Activated T-cell treated with anti-CD3 and anti-CD28 coated beads for 4 hours (primary cell): ENCODE results near the gene SGMS2.
"Not testable (repeated sequence)": the region's sequence is repeated elsewhere in the genome, so short reads cannot be mapped to it uniquely, and the experiment has no call there.

ENCODE experiments used
- DNase-seq: peaks from one replicate; pipeline ENCODE4 v3.0.0-alpha.2; 2020

The SGMS2 gene

GRCh38 chr4:107870916-107871786 lies 46.4 kb downstream of the SGMS2 start:
- no peak for DNase-seq

- no peak for DNase-seq
Observed at GRCh38 chr4:107874024-107874423, 49.3 kb downstream of the SGMS2 start.

DNA sequence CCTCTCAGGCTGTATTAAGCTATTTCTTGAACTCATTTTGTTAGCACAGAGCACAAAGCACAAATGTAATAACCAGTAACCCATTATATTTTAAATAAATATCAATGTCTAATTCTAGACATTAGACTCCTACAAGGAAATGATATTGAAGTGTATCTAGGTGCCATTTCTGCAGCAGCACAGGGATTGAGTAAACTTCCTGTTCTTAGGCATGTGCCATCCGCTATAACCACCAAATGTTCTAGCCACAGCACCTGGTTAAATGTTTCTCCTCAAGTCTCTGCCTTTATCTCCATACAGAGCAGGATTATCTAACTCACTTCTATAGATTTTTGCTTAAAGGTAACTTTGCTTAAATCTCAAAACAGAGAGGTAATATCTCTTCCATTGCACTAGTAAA lies 51.4 kb downstream of the SGMS2 start:
- DNase-seq = no peak

GRCh38 chr4:107877361-107877760 lies 52.6 kb downstream of the SGMS2 start:
- DNase-seq = no peak

GRCh38 chr4:107885865-107886264 lies 61.1 kb downstream of the SGMS2 start:
- DNase-seq = no peak

DNA sequence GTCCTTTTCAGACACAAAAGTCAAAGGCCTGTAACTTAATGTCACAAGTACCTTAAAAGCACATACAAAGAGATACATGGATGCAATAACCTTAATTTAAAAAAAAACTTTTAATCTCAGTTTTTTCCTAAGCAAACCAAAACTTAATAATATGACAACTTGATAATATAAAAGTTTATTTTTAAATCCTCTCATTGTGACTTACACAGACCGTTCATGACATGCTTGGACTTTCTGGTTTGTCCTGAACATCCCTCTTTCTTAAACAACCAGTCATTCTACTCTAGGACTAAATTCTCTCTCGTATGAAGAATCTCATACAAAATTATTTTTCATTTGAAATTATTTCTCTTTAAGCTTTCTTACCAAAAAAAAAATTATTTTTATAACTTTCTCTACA lies 63.5 kb downstream of the SGMS2 start:
- no peak for DNase-seq

DNA sequence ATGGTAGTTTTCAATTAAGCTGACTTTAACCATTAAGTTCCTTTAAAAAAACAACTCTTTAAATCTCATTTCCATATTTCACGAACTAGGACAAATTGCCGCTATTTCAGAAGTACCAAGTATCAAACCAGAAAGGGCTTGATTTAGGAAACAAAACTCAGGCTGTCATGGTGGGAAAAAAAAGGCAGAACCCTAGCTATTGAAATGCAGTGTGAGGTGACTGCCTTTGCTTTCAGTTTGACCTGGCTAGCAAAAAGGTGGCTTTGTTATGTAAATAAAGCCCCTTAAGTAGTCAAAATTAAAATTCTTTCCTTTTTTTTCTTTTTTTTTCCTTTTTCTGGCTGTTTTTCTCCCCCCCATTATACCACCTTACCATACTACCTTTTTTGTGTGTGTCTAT lies 66.0 kb downstream of the SGMS2 start:
- no peak for DNase-seq

DNA sequence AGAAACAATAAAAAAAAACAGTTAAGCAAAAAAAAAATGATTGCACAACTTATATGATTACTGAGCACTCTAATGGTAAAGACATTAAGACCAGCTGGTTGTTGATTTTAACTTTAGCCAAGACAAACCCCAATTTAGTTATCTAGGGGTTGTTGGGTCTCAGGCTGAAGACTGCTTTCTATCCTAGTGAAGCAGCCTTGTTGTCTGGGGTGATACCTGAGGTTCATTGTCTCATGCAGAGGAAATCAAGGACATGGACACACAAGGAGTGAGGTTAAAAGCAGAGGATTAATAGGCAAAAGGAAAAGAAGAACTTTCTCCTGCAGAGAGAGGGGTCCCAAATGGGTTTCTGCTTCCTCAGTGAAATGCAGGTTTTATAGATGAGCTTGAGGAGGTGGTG lies 66.6 kb downstream of the SGMS2 start:
- no peak for DNase-seq

- no peak for DNase-seq
Observed at GRCh38 chr4:107893171-107894137, 68.7 kb downstream of the SGMS2 start.

DNA sequence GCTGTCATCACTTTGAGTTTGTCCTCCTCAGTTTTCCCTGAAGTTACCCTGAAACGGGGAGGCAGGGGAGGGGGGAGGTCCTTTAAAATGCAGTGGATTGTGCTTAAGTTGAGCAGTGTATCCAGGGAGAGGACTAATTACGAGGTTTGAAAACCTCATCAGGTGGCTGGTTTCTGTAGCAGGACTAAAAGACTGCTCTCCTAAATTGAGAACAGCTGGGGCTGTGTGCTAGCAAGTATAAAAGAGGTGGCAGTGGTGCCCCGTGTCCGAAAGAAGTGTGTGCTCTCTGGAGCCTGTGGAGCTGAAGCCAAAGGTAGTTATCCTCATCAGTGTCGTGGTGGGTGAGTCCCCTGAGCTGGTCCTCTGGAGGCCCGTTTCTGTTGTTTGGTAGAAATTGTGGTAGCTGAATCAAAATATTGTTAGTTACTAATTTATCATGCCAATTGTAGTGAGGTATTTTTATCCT lies 69.4 kb downstream of the SGMS2 start:
- DNase-seq = no peak

GRCh38 chr4:107896158-107896645 lies 71.5 kb downstream of the SGMS2 start:
- DNase-seq = no peak

DNA sequence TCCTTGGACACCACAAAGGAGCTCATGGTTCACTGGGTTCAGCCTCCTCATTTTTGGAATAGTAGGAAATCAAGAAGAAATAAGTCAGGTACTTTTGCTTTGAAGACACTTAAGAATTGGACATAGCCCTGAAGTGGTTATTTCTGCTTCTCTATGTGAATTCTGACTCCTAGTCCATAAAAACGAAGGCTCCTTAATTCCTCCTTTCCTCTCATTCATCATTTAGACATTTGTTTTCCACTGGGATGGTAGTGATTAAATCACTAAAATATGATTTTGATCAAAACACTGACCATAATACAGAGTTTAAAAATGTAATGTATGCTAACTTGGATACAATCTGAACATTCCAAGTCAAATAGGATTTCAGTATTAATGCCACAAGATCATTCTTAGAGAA lies 71.9 kb downstream of the SGMS2 start:
- no peak for DNase-seq

DNA sequence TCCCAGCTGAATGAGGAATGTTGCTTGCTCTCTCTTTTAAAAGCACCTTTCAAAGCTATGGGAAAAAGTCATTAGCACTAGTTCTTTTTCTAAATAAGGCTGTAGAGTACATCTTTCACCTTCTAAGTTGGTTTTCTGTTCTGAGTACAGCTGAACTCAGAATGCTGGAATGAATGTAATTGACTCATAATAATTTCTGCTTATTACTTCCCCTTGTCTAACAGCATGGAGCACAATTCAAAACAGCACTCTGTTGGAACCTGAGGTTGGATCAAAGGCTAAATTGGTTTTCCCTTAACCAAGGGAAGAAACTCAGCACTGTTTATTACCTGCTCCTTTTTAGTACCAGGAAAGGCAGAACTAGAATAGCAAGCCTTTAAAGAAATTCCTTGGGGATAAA lies 73.1 kb downstream of the SGMS2 start:
- no peak for DNase-seq

DNA sequence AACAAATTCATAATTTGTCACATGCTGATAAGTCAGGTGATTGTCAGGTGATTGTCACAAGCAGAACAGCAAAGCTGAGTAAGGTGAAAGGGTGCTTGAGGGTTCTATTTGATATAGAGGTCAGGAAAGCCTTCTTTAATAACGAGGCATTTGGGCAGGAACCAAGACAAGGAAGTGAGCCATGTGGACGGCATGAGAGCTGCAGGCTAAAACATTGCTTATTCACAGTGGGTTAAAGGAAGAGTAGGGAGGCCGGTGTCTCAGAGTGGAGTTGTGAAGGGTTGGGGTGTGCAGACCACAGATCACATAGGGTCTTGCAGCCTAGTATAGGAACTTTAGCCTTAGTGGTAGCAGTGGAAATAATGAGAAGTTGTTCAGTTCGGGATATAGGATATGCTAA lies 75.3 kb downstream of the SGMS2 start:
- no peak for DNase-seq

DNA sequence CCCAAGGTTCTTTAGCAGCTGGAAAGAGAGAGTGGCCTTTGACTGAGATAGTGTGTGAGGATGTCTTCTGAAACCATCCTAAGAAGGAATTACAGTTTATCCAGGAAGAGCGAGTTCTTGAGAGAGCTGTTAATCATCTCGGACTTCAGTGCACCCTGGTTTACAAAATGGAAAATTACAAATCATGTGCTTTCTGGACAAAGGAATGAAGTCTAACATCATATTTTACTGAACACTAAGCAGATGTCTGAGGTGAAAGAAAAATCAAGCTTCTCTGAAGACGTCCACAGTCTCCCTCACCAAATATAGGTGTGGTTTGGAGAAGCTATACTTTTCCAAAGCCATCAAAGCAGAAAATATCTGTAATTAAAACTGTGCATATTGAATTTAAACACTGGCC lies 75.8 kb downstream of the SGMS2 start:
- DNase-seq = no peak

GRCh38 chr4:107901213-107901934 lies 76.6 kb downstream of the SGMS2 start:
- no peak for DNase-seq

GRCh38 chr4:107902715-107903114 lies 78.0 kb downstream of the SGMS2 start:
- DNase-seq = no peak

GRCh38 chr4:107905082-107905481 lies 80.3 kb downstream of the SGMS2 start:
- not testable (repeated sequence) for DNase-seq

- no peak for DNase-seq
Observed at GRCh38 chr4:107906458-107907100, 81.8 kb downstream of the SGMS2 start.

DNA sequence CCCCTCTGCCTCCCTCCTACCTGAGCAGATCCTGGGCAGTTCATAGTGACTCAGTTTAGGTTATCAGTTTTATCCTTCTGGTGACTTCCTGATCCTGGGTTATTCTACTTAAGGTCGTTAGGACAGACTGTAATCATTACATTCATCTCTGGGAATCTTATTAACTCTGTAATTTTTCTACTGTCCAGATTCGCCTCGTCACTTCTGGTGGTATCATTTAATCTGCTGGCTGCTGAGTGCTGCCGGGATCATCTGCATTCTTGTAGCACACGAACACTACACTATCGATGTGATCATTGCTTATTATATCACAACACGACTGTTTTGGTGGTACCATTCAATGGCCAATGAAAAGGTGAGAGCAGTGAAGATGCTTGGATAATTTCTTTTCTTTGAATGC lies 83.6 kb downstream of the SGMS2 start:
- DNase-seq = no peak

GRCh38 chr4:107913283-107913899 lies 88.7 kb downstream of the SGMS2 start:
- peak; percentile 42 for DNase-seq

- no peak for DNase-seq
Observed at GRCh38 chr4:107915220-107915619, 90.5 kb downstream of the SGMS2 start.
